Vagina (tissue), 2 donors: Measurements from ENCODE around the gene B4GALT1. TPM values are rescaled to one million over a fixed set of nuclear protein-coding genes. Genes with fewer than 3 reads are reported as not detected.
A peak's percentile ranks its signal among the peaks of the same experiment; 100 is the strongest.

Experiments used
- DNase-seq, 2 donors: peaks; one replicate each; pipeline ENCODE4 v3.0.0-alpha.2; 2017; ENCODE audit errors: extremely low spot score in 2 of 2
- H3K27ac ChIP-seq: fragments of 200-600 bp; sonication (generic); one replicate; pipeline ENCODE4 v1.5.1; 2019
- H3K27me3 ChIP-seq: fragments of 200-600 bp; sonication (generic); one replicate; pipeline ENCODE4 v1.5.1; 2019
- H3K36me3 ChIP-seq, 2 donors: fragments of 200-600 bp; sonication (generic); one replicate each; pipeline ENCODE4 v1.5.1; 2017 to 2019
- H3K4me1 ChIP-seq: fragments of 200-600 bp; sonication (generic); one replicate; pipeline ENCODE4 v1.5.1; 2019
- H3K4me3 ChIP-seq, 2 donors: fragments of 200-600 bp; sonication (generic); 1 replicate in 1 of 2; 2 replicates in 1 of 2; pipeline ENCODE4 v1.5.1; 2016 to 2019
- H3K9me3 ChIP-seq: fragments of 200-600 bp; sonication (generic); one replicate; pipeline ENCODE4 v1.5.1; 2019
- CTCF ChIP-seq, 3 experiments: fragments of 450-650 bp in 2 of 3; fragments of 200-600 bp in 1 of 3; sonication (generic) in 1 of 3; IDR thresholded peaks; one replicate each; pipeline ENCODE4 v1.5.1; 2017 to 2019; ENCODE audit warnings: antibody characterized with exemption in 3 of 3, mild to moderate bottlenecking in 2 of 3, moderate library complexity in 2 of 3
- POLR2A ChIP-seq, 2 donors: fragments of 450-650 bp; IDR thresholded peaks; one replicate each; pipeline ENCODE4 v1.6.1; 2017; ENCODE audit warnings: antibody characterized with exemption in 2 of 2, mild to moderate bottlenecking in 2 of 2, moderate library complexity in 2 of 2
- POLR2AphosphoS5 ChIP-seq, 2 donors: sonication (generic); formaldehyde crosslinking; IDR thresholded peaks; one replicate each; pipeline ENCODE4 v1.9.0; 2017; ENCODE audit warnings: antibody characterized with exemption in 2 of 2, mild to moderate bottlenecking in 2 of 2, low read depth in 1 of 2; ENCODE audit not compliant: insufficient read depth in 1 of 2
- intact Hi-C: fragments of 100-400 bp; cut with DNase I; formaldehyde crosslinking; loops from one replicate; pipeline ENCODE4 v1.15.1; 2023
- total RNA-seq: library from RNA; depleted of rRNA; stranded (reverse); fragments of >200 nt; gene quantifications from one replicate; pipeline ENCODE4 v1.2.3, GENCODE V29; 2016

Gene B4GALT1
- 85.2 TPM for total RNA-seq

- DNase-seq = peak; percentile 96
- Histone ChIP-seq H3K27me3 (no peaks in the 10 kb centered on the region), H3K36me3 (no peaks in the 10 kb centered on the region), H3K4me3 (peak within 1 kb of the TSS; percentile 79 to 91), H3K9me3 (no peaks in the 10 kb centered on the region), H3K27ac (peak within 1 kb of the TSS; percentile 98), H3K4me1 (peaks cover 46% of the 10 kb centered on the region)
- TF ChIP-seq POLR2AphosphoS5 (IDR thresholded peaks at IDR 0.05; ENCODE audit: insufficient read depth in 1 of 2, low read depth in 1 of 2) (peak in 1 of 2 donors; percentile 84), POLR2A (IDR thresholded peaks at IDR 0.05) (peak in 1 of 2 donors; percentile 91), CTCF (IDR thresholded peaks at IDR 0.05) (no peak)
- intact Hi-C loops = loop anchor here (2.0 kb wide), 1 partner anchor 139 kb away; no protein-coding TSS in a partner anchor
Measured at GRCh38 chr9:33167084-33167971, at the start of gene B4GALT1. B4GALT1 (minus strand) TSS chr9:33167336; CDS start chr9:33167169, 167 bp downstream.

- Histone ChIP-seq H3K4me3 (no peak overlapping the region), H3K27me3 (no peaks in the 10 kb centered on the region), H3K4me1 (peaks cover 12% of the 10 kb centered on the region), H3K9me3 (no peaks in the 10 kb centered on the region), H3K36me3 (no peaks in the 10 kb centered on the region), H3K27ac (no peak overlapping the region)
- DNase-seq = no peak
- TF ChIP-seq POLR2A (IDR thresholded peaks at IDR 0.05) (no peak), POLR2AphosphoS5 (IDR thresholded peaks at IDR 0.05; ENCODE audit: insufficient read depth in 1 of 2, low read depth in 1 of 2) (peak in 1 of 2 donors; percentile 60)
- intact Hi-C loops = no loop called here
Measured at GRCh38 chr9:33211695-33212393, 44.7 kb upstream of the B4GALT1 start.

- Histone ChIP-seq H3K4me3 (no peak overlapping the region), H3K4me1 (peaks cover 12% of the 10 kb centered on the region), H3K9me3 (no peaks in the 10 kb centered on the region), H3K27ac (no peak overlapping the region), H3K27me3 (no peaks in the 10 kb centered on the region), H3K36me3 (no peaks in the 10 kb centered on the region)
- no peak for TF ChIP-seq CTCF (IDR thresholded peaks at IDR 0.05)
- TF ChIP-seq POLR2A (IDR thresholded peaks at IDR 0.05) = no peak
- no peak for TF ChIP-seq POLR2AphosphoS5 (IDR thresholded peaks at IDR 0.05; ENCODE audit: insufficient read depth in 1 of 2, low read depth in 1 of 2)
- intact Hi-C loops = no loop called here
- DNase-seq = no peak
Measured at GRCh38 chr9:33210006-33210715, 43.0 kb upstream of the B4GALT1 start.

GRCh38 chr9:33209394-33209793 lies 42.3 kb upstream of the B4GALT1 start:
- H3K27me3 ChIP-seq = no peaks in the 10 kb centered on the region
- no peak for TF ChIP-seq POLR2AphosphoS5 (IDR thresholded peaks at IDR 0.05; ENCODE audit: insufficient read depth in 1 of 2, low read depth in 1 of 2)
- TF ChIP-seq CTCF (IDR thresholded peaks at IDR 0.05) = no peak
- no peak for TF ChIP-seq POLR2A (IDR thresholded peaks at IDR 0.05)
- intact Hi-C loops = no loop called here

GRCh38 chr9:33202552-33203201 lies 35.5 kb upstream of the B4GALT1 start:
- H3K4me1 ChIP-seq = peaks cover 30% of the 10 kb centered on the region
- no peaks in the 10 kb centered on the region for H3K9me3 ChIP-seq
- no peaks in the 10 kb centered on the region for H3K36me3 ChIP-seq
- intact Hi-C loops = no loop called here
- TF ChIP-seq CTCF (IDR thresholded peaks at IDR 0.05) (no peak), POLR2AphosphoS5 (IDR thresholded peaks at IDR 0.05; ENCODE audit: insufficient read depth in 1 of 2, low read depth in 1 of 2) (peak in 1 of 2 donors; percentile 62)
- no peak for DNase-seq
- H3K27me3 ChIP-seq = no peaks in the 10 kb centered on the region
- H3K27ac ChIP-seq = peak overlapping the region; percentile 73
- no peak overlapping the region for H3K4me3 ChIP-seq

More at GRCh38 chr9:33209394-33209793, 42.3 kb upstream of the B4GALT1 start:
- DNase-seq = no peak
- Histone ChIP-seq H3K27ac (no peak overlapping the region), H3K4me3 (no peak overlapping the region), H3K9me3 (no peaks in the 10 kb centered on the region), H3K4me1 (peaks cover 12% of the 10 kb centered on the region), H3K36me3 (no peaks in the 10 kb centered on the region)
